ENCODE results near the gene PRPF19. TPM values are rescaled to one million over a fixed set of nuclear protein-coding genes. Genes with fewer than 3 reads are reported as not detected.
A peak's percentile ranks its signal among the peaks of the same experiment; 100 is the strongest.

Gene PRPF19
- total RNA-seq, 1 experiment from 2014 or later, result 128 TPM

- Mint-ChIP-seq H3K27me3 (ENCODE audit: unreplicated experiment) (no peaks in the 10 kb centered on the region), H3K4me3 (ENCODE audit: low read depth, unreplicated experiment) (no peak overlapping the region), H3K27ac (ENCODE audit: unreplicated experiment) (no peak overlapping the region), H3K9me3 (ENCODE audit: low read depth, unreplicated experiment) (no peaks in the 10 kb centered on the region), H3K36me3 (ENCODE audit: insufficient read depth, unreplicated experiment) (no peaks in the 10 kb centered on the region), H3K4me1 (ENCODE audit: low read depth, unreplicated experiment) (peaks cover 12% of the 10 kb centered on the region)
- intact Hi-C loops (cut with micrococcal nuclease; ENCODE audit: unreplicated experiment), result no loop called here
- CTCF ChIA-PET, result interaction anchor here (0.6 kb wide), 1 partner anchor 251 kb away, joined by 6 read pairs; no protein-coding TSS in a partner anchor
- BruUV-seq (replicated peaks), result no TSS peak
- no peak for DNase-seq
- TF ChIP-seq, protein P1, sequence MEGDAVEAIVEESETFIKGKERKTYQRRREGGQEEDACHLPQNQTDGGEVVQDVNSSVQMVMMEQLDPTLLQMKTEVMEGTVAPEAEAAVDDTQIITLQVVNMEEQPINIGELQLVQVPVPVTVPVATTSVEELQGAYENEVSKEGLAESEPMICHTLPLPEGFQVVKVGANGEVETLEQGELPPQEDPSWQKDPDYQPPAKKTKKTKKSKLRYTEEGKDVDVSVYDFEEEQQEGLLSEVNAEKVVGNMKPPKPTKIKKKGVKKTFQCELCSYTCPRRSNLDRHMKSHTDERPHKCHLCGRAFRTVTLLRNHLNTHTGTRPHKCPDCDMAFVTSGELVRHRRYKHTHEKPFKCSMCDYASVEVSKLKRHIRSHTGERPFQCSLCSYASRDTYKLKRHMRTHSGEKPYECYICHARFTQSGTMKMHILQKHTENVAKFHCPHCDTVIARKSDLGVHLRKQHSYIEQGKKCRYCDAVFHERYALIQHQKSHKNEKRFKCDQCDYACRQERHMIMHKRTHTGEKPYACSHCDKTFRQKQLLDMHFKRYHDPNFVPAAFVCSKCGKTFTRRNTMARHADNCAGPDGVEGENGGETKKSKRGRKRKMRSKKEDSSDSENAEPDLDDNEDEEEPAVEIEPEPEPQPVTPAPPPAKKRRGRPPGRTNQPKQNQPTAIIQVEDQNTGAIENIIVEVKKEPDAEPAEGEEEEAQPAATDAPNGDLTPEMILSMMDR (IDR thresholded peaks at IDR 0.05; ENCODE audit: unreplicated experiment), result no peak
These were observed 38.9 kb upstream of the PRPF19 start for GRCh38 chr11:60945295-60945667.

GRCh38 chr11:60944490-60945294, 38.3 kb upstream of the PRPF19 start:
- no peaks in the 10 kb centered on the region for H3K36me3 Mint-ChIP-seq (ENCODE audit: insufficient read depth, unreplicated experiment)
- H3K9me3 Mint-ChIP-seq (ENCODE audit: low read depth, unreplicated experiment), result no peaks in the 10 kb centered on the region
- no peak overlapping the region for H3K4me3 Mint-ChIP-seq (ENCODE audit: low read depth, unreplicated experiment)
- no peaks in the 10 kb centered on the region for H3K27me3 Mint-ChIP-seq (ENCODE audit: unreplicated experiment)
- CTCF ChIA-PET, result interaction anchor here (0.6 kb wide), 1 partner anchor 252 kb away, joined by 6 read pairs; no protein-coding TSS in a partner anchor
- TF ChIP-seq, protein P1 (IDR thresholded peaks at IDR 0.05; ENCODE audit: unreplicated experiment), result no peak
- intact Hi-C loops (cut with micrococcal nuclease; ENCODE audit: unreplicated experiment), result no loop called here
- H3K4me1 Mint-ChIP-seq (ENCODE audit: low read depth, unreplicated experiment), result peaks cover 12% of the 10 kb centered on the region
- BruUV-seq (replicated peaks), result no TSS peak
- peak overlapping the region; percentile 17 for H3K27ac Mint-ChIP-seq (ENCODE audit: unreplicated experiment)
- DNase-seq, result no peak

DNA sequence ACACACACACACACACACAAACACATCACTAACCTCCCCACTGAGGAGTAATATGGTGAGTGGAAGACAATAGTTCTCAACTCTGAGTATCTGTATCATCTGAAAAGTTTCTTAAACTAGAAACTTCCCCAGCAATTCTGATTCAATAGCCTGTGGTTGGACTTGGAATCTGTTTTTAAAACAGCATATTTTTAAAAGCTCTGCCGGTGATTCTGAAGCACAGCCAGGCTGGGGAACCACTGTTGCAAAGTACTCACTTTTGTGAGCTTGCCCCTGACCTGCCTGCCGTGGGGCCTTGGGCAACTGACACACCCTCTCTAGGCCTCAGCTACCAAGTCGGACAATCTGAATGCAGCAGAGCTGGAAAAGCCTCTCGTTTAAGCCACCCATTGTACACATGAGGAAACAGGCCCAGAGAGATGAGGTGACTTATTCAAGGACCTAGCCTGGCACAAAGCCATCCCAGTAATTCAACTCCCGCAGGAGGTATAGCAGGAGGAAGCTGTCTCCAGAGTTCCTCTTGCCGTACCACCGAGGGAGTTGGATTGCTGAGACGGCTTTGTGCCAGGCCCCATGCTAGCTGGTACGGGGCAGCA, 36.7 kb upstream of the PRPF19 start:
- Mint-ChIP-seq H3K9me3 (ENCODE audit: low read depth, unreplicated experiment) (no peaks in the 10 kb centered on the region), H3K27me3 (ENCODE audit: unreplicated experiment) (no peaks in the 10 kb centered on the region), H3K4me3 (ENCODE audit: low read depth, unreplicated experiment) (no peak overlapping the region), H3K36me3 (ENCODE audit: insufficient read depth, unreplicated experiment) (peaks cover 4% of the 10 kb centered on the region), H3K27ac (ENCODE audit: unreplicated experiment) (no peak overlapping the region), H3K4me1 (ENCODE audit: low read depth, unreplicated experiment) (peaks cover 12% of the 10 kb centered on the region)
- peak; percentile 76 for DNase-seq
- BruUV-seq (replicated peaks), result no TSS peak
- CTCF ChIA-PET, result interaction anchor here (0.5 to 1.1 kb wide), 4 partner anchors 11 to 765 kb away, joined by 3 to 8 read pairs (median 4); partner anchors contain the start of gene TMEM109
- TF ChIP-seq, protein P1 (IDR thresholded peaks at IDR 0.05; ENCODE audit: unreplicated experiment), result no peak
- intact Hi-C loops (cut with micrococcal nuclease; ENCODE audit: unreplicated experiment), result no loop called here

GRCh38 chr11:60942219-60942618, 35.8 kb upstream of the PRPF19 start:
- CTCF ChIA-PET, result interaction anchor here (0.7 kb wide), 1 partner anchor 777 kb away, joined by 3 read pairs; no protein-coding TSS in a partner anchor
- no TSS peak for BruUV-seq (replicated peaks)
- intact Hi-C loops (cut with micrococcal nuclease; ENCODE audit: unreplicated experiment), result no loop called here
- Mint-ChIP-seq H3K27ac (ENCODE audit: unreplicated experiment) (no peak overlapping the region), H3K9me3 (ENCODE audit: low read depth, unreplicated experiment) (no peaks in the 10 kb centered on the region), H3K4me1 (ENCODE audit: low read depth, unreplicated experiment) (peaks cover 12% of the 10 kb centered on the region), H3K36me3 (ENCODE audit: insufficient read depth, unreplicated experiment) (peaks cover 10% of the 10 kb centered on the region), H3K4me3 (ENCODE audit: low read depth, unreplicated experiment) (no peak overlapping the region), H3K27me3 (ENCODE audit: unreplicated experiment) (no peaks in the 10 kb centered on the region)
- TF ChIP-seq, protein P1 (IDR thresholded peaks at IDR 0.05; ENCODE audit: unreplicated experiment), result no peak
- no peak for DNase-seq
